Transverse colon (tissue), 3 donors: ENCODE data around the gene DDO.

Experiments used
- EP300 ChIP-seq: sonication (generic); formaldehyde crosslinking; IDR thresholded peaks from one replicate; pipeline ENCODE4 v1.6.1; 2017; ENCODE audit warnings: antibody characterized with exemption, low read depth
- POLR2AphosphoS5 ChIP-seq, 3 donors: sonication (generic); formaldehyde crosslinking; IDR thresholded peaks; one replicate each; pipeline ENCODE4 v1.6.1; 2016; ENCODE audit warnings: antibody characterized with exemption in 3 of 3

- TF ChIP-seq POLR2AphosphoS5 (IDR thresholded peaks at IDR 0.05) (no peak), EP300 (no peak)
Measured at GRCh38 chr6:110430236-110430635, 14.9 kb upstream of the DDO start.
